GM21825 (cell line): ENCODE measurements around the gene PCDHGA5.
"Not testable (repeated sequence)": the region's sequence is repeated elsewhere in the genome, so short reads cannot be mapped to it uniquely, and the experiment has no call there.

Experiments used
- ATAC-seq: cut with Tn5 transposase; IDR thresholded peaks from one replicate; pipeline ENCODE4 v1.9.1; 2021; ENCODE audit warnings: mild to moderate bottlenecking, moderate library complexity; ENCODE audit not compliant: unreplicated experiment

PCDHGA5 gene

DNA sequence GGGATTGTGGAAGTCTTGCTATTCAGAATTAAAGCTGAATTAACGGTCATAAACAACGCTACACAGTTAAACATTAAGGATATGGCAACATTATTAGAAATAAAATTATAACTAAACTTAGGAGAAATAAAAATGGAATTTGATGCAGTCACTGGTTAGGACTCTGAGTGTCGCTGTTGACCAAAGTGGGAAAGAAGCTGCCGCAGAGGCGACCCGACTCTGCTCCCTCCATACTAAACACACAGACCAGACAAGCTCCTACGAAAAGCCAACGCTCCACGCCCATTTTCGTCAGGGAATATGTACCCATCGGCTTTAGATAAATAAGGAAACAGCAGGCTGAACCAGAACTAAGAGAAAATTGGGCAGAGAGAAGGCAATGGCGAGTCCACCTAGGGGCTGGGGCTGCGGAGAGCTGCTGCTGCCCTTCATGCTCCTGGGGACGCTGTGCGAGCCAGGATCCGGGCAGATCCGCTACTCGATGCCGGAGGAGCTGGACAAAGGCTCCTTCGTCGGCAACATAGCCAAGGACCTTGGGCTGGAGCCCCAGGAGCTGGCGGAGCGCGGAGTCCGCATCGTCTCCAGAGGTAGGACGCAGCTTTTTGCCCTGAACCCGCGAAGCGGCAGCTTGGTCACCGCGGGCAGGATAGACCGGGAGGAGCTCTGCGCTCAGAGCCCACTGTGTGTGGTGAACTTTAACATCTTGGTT is at the start of gene PCDHGA5:
Gene PCDHGA5, plus strand, starts transcription at position 211 of the 709 bp plus-strand sequence. Its CDS starts 169 bp downstream, at position 380.
- ATAC-seq = no peak

DNA sequence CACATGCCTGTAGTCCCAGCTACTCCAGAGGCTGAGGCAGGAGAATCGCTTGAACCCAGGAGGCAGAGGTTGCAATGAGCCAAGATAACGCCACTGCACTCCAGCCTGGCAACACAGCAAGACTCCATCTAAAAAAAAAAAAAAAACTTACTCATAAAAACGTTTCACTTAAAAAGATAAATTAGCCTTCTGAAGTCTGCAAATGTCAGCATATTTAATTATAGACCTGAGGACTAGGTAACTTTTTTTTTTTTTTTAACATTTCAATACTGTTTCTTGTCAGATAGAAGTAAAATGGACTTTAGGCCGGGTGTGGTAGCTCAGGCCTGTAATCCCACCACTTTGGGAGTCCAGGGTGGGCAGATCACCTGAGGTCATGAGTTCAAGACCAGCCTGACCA is 47.0 kb upstream of the PCDHGA5 start:
- not testable (repeated sequence) for ATAC-seq

DNA sequence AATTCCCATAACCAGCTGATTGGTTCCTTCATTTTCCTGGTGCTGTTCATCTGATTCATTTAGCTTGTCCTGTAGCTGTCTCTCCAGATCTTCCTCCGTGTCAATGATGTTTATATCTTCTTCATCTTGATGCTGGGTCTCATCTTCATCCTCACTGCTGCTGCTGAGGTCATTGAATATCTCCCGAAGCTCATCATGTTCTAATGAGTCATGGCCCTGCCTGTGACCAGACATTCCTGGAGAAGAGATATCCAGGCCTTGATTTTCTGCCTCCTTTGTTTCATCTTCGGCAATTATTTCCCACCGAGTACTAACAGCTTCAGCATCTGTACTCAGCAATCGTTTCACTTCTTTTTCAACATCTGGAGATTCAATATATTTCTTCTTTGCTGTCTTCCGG is 44.8 kb upstream of the PCDHGA5 start:
- no peak for ATAC-seq

DNA sequence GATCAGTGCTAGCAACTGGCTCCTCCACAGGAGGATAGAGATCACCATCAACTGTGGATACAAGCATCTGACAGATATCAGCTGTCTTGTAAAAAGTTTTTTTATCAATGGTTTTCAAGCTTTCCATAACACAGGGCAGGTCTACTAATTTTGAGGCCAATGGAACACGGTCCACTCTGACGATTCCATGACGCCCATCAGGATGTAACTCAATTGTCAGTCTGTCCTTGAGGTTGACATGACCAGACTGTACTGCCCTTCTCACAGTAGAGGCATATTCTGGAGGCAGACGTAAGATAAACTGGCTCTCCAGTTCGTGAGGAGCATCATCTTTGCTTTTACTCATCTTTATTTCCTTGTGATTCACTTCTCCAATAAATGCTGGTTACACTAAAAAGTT is 44.3 kb upstream of the PCDHGA5 start:
- no peak for ATAC-seq

DNA sequence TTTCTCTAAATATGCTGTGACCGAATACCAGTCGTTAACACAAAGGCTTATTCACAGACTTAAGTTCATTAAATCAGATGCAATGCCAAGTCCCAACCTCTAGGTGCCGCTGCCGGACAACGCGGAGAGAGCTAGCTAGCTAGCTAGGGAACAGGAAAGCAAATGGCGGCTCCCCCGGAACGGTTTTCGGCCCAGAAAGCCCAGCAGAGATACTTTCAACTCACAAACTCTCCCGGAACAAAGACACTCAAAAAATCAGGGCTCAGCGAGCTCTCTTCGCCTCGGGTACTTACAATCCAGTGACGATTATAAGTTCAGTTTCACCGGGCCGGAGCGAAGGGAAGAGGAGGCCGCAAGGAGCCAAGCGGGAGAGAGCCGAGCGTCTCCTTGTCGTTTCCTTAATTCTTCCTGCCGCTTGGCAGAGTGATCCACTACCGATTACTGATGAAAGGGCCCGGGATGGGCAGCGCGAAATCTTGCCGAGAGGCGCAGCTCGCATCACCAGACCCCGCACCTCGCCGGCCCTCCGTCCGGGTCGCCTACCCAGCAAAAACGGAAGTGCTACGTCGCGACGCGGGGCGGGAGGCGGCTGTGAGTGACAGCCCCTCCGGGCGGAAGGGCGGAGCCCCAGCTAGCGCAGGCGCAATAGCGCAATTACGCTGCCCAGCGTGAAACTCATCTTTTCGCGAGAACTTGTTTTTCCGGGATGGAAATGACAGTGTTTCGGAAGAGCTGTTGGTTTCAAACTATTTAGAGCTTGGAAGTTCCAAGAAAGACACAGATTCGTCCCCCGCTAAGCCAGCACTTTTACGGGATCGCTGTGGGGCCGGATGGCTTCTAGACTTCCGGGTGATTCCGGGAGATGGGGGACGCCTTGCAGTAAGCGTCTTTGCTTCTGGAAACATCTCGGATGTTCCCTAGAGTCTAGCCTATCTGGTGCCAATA is 43.5 kb upstream of the PCDHGA5 start, which contains the start of gene TAF7:
Gene TAF7, minus strand, starts transcription at position 560 of the 945 bp plus-strand sequence. CDS start 740 bp downstream, outside the sequence.
- ATAC-seq = peak; percentile 95

DNA sequence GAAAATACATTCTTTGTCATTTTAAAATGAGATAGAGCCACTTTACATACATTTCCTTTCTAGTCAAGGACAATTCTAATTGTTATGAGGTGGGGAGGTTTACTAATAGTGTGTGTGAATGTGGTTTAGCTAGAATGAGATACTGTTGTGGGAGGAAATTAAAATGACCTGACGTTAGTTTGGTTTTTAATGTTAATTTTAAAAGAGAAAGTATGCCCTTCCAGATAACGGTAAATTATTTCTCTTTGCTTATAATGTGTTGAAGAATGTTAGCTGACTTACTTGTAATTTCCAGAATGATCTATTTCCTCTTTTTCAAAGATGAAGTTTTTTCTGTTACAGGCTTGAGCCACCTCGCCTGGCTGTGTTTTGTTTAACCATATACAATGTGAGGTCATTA is 41.7 kb upstream of the PCDHGA5 start:
- no peak for ATAC-seq

DNA sequence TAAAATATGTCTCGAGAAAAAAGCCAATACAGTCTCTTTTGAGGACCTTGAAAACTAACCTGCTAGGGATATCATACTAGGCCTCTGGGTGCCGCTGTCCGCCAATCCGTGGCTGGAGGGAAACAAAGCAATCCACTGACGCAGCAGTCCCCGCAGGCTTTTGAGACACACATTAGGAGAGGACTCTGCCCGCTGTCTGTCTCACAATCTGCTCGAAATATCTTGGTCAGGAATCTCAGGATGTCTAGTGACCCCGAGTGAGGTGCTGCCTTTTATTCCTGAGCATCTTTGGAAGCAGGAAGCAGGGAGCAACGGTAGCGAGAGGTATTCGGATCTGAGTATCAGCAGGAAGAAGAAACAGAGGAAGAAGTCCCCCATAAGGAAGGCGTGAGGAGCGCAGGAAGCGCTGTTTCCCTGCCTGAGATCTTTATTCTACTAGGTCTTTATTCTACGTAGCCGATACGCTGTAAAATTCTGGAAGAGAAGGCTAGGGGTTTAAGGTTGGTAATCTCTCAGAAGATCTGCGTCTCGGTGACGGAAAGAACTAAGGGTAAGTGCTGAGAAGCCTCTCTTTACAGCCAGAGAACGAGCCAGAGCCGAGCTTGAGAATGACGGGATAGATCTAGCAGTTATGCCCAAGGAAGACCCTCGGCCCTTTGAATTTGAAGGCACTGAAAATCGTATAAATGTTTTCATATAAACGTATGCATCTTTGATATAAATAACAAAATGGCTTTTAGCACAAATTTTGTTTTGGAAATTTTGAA is 37.7 kb upstream of the PCDHGA5 start:
- ATAC-seq = peak; percentile 91

DNA sequence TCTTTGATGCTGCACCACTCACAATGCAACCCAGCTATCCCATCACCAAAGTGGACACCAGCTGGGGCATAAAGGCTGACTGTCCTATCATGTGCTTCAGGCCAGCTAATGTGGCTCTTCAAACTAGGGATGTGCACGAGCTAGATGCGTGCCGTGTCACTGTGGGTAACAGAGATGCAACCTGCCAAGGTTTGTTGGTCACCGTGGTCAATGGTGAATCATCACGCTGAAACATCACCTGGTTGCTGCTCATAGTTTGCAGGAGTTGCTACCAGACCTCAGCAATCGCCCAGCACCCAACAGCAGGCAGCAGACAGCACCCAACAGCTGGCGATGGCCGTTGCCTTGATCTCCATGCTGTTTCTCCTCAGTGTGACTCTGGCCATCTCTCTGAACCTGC is 35.7 kb upstream of the PCDHGA5 start:
- ATAC-seq = no peak

DNA sequence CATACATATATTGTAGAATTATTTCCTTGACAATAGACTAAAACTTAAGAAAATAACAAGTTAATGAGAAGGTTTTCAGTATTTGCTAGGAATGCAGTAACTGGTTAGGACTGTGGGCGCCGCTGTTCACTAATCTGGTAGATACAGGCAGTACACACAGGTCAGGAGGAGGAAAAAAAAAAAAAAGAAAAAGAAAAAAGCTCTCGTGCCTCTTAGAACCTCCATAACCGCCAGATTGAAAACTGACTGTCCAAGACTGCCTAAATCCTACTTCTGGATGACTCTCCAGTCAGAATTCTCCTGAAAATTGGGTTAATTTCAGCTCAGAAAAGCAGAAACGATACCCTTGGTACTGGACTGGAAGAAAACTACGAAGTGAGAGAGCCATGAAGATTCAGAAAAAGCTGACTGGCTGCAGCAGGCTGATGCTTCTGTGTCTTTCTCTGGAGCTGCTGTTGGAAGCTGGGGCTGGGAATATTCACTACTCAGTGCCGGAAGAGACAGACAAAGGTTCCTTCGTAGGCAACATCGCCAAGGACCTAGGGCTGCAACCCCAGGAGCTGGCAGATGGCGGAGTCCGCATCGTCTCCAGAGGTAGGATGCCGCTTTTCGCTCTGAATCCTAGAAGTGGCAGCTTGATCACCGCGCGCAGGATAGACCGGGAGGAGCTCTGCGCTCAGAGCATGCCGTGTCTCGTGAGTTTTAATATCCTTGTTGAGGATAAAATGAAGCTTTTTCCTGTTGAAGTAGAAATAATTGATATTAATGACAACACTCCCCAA is 33.5 kb upstream of the PCDHGA5 start, which contains the start of gene PCDHGA1:
Gene PCDHGA1, plus strand, starts transcription at position 216 of the 782 bp plus-strand sequence.
- ATAC-seq = no peak

DNA sequence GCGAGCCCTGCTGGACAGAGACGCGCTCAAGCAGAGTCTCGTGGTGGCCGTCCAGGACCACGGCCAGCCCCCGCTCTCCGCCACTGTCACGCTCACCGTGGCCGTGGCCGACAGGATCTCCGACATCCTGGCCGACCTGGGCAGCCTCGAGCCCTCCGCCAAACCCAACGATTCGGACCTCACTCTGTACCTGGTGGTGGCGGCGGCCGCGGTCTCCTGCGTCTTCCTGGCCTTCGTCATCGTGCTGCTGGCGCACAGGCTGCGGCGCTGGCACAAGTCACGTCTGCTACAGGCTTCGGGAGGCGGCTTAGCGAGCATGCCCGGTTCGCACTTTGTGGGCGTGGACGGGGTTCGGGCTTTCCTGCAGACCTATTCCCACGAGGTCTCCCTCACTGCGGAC is 31.4 kb upstream of the PCDHGA5 start:
- ATAC-seq = not testable (repeated sequence)

DNA sequence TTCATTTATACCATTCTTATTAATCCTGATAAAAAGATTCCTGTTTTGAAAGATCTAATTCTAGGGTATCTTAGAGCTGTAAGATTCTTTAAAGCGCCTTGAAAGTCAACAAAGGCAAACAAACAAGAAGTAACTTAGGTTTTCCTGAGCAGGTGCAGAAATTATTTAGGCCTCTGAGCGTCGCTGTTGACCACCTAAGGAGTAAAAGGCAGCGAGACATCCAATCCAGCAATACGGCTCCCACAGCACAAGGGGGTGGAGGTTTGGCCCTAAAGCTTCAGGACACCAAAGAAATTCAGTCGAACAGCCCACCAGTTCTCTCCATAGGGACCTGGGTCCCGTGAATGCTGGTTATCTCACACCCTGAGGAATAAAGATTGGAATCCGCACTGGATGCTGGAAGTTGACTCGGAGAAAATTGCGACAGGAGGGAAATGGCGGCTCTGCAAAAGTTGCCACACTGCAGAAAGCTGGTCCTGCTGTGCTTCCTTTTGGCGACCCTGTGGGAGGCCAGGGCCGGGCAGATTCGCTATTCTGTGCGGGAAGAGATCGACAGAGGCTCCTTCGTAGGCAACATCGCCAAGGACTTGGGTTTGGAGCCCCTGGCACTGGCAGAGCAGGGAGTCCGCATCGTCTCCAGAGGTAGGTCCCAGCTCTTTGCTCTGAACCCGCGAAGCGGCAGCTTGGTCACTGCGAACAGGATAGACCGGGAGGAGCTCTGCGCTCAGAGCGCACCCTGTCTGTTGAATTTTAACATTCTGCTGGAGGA is 25.2 kb upstream of the PCDHGA5 start, which contains the start of gene PCDHGA2:
Gene PCDHGA2, plus strand, starts transcription at position 223 of the 769 bp plus-strand sequence.
- no peak for ATAC-seq

DNA sequence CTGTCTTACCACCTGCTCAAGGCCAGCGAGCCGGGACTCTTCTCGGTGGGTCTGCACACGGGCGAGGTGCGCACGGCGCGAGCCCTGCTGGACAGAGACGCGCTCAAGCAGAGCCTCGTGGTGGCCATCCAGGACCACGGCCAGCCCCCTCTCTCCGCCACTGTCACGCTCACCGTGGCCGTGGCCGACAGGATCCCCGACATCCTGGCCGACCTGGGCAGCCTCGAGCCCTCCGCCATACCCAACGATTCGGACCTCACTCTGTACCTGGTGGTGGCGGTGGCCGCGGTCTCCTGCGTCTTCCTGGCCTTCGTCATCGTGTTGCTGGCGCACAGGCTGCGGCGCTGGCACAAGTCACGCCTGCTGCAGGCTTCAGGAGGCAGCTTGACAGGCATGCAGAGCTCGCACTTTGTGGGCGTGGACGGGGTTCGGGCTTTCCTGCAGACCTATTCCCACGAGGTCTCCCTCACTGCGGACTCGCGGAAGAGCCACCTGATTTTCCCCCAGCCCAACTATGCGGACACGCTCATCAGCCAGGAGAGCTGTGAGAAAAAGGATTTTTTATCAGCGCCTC is 23.1 kb upstream of the PCDHGA5 start:
- not testable (repeated sequence) for ATAC-seq

DNA sequence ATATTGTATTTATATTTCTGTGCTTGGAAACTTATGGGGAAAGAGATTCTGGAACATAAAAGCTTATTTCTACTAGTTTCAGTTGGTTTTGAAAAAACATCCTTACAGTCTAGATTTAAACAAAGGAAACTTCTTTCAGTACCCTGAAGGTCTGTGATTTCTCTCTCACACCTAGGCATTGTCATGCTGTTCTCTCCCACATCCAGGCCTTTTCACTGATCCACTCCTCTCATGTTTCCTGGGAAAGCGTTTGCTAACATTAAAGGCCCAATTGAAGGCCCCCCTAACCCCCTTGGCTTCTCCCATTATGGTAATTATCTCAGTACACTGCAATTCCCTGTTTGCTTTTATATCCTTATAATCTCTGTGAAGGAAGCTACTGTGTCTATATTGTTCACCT is 21.2 kb upstream of the PCDHGA5 start:
- no peak for ATAC-seq

DNA sequence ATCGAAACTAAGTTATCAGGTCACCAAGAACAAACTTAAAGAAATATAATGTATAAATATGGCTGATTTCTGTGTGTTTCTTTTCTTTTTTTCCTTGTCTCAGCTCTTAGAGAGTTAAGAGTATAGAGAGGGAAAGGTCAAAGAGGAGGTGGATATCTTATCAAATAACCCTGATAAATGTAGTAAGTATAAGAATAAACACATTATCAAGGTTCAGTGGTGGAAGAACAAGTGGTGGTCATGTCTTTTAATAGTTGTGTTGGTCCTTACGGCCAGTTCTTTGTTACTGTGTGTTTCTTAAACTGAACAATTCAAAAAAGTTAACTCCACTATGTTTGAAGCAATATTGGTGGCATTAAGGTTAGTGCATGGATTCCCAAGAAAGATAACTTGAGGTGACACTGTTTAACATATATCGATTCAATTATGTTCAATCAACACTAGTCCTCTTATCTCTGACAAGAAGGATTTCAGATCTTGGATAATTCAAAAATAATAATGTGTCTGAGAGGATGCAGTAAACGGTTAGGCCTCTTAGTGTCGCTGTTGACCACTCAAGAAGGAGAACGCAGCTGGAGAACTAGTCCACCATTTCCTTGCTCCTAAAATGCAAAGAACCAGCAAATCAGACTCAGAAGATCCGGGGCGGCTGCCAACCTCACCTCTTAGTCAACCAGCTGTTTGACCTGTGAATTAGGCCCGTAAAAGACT is 20.6 kb upstream of the PCDHGA5 start, which contains the start of gene PCDHGA3:
Gene PCDHGA3, plus strand, starts transcription at position 588 of the 711 bp plus-strand sequence. CDS start 205 bp downstream, outside the sequence.
- no peak for ATAC-seq

DNA sequence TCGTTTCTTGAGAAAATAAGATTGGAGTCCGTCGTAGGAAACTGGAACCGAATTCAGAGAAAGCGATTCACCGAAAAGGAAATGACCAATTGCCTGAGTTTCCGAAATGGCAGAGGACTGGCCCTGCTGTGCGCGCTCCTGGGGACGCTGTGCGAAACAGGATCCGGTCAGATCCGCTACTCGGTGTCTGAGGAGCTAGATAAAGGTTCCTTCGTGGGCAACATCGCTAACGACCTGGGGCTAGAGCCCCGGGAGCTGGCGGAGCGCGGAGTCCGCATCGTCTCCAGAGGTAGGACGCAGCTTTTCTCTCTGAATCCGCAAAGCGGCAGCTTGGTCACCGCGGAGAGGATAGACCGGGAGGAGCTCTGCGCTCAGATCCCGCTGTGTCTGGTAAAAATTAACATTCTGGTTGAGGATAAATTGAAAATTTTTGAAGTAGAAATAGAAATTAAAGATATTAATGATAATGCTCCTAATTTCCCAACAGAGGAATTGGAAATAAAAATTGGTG is 20.0 kb upstream of the PCDHGA5 start:
- ATAC-seq = no peak

DNA sequence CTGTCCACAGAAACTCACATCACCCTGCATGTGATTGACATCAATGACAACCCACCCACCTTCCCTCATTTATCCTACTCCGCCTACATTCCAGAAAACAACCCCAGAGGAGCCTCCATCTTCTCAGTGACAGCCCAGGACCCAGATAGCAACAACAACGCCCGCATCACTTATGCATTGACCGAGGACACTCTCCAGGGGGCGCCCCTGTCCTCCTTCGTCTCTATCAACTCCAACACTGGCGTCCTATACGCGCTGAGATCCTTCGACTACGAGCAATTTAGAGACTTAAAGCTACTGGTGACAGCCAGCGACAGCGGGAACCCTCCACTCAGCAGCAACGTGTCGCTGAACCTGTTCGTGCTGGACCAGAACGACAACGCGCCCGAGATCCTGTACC is 18.6 kb upstream of the PCDHGA5 start:
- ATAC-seq = no peak

DNA sequence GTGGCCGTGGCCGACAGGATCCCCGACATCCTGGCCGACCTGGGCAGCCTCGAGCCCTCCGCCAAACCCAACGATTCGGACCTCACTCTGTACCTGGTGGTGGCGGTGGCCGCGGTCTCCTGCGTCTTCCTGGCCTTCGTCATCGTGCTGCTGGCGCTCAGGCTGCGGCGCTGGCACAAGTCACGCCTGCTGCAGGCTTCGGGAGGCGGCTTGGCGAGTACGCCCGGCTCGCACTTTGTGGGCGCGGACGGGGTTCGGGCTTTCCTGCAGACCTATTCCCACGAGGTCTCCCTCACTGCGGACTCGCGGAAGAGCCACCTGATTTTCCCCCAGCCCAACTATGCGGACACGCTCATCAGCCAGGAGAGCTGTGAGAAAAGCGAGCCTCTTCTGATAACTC is 17.9 kb upstream of the PCDHGA5 start:
- ATAC-seq = not testable (repeated sequence)
